Measurements from ENCODE around the gene ADPGK.
A peak's percentile ranks its signal among the peaks of the same experiment; 100 is the strongest.

Gene ADPGK

GRCh38 chr15:72781631-72782030 is 1.9 kb downstream of the ADPGK start:
- Mint-ChIP-seq H3K4me3 (peak overlapping the region; percentile 94), H3K4me1 (ENCODE audit: low read depth) (peaks cover 74% of the 10 kb centered on the region), H3K27me3 (no peaks in the 10 kb centered on the region), H3K27ac (peak overlapping the region; percentile 43), H3K36me3 (ENCODE audit: low read depth) (peaks cover 49% of the 10 kb centered on the region), H3K9me3 (no peaks in the 10 kb centered on the region)

- Mint-ChIP-seq H3K9me3 (no peaks in the 10 kb centered on the region), H3K4me3 (no peak overlapping the region), H3K4me1 (ENCODE audit: low read depth) (peaks cover 64% of the 10 kb centered on the region), H3K27ac (no peak overlapping the region), H3K27me3 (no peaks in the 10 kb centered on the region), H3K36me3 (ENCODE audit: low read depth) (peaks cover 64% of the 10 kb centered on the region)
Observed at GRCh38 chr15:72778796-72779195, 4.8 kb downstream of the ADPGK start.

- Mint-ChIP-seq H3K4me1 (ENCODE audit: low read depth) (peaks cover 45% of the 10 kb centered on the region), H3K27me3 (no peaks in the 10 kb centered on the region), H3K9me3 (no peaks in the 10 kb centered on the region), H3K27ac (no peak overlapping the region), H3K4me3 (no peak overlapping the region), H3K36me3 (ENCODE audit: low read depth) (peaks cover 69% of the 10 kb centered on the region)
Observed at GRCh38 chr15:72774696-72775383, 8.7 kb downstream of the ADPGK start.

- peaks cover 78% of the 10 kb centered on the region for H3K36me3 Mint-ChIP-seq (ENCODE audit: low read depth)
- no peaks in the 10 kb centered on the region for H3K27me3 Mint-ChIP-seq
- peaks cover 23% of the 10 kb centered on the region for H3K4me1 Mint-ChIP-seq (ENCODE audit: low read depth)
- no peak overlapping the region for H3K4me3 Mint-ChIP-seq
- H3K27ac Mint-ChIP-seq = peak overlapping the region; percentile 32
- peaks cover 8% of the 10 kb centered on the region for H3K9me3 Mint-ChIP-seq
Observed at GRCh38 chr15:72771329-72771725, 12.2 kb downstream of the ADPGK start.

GRCh38 chr15:72770673-72771328 is 12.8 kb downstream of the ADPGK start:
- Mint-ChIP-seq H3K4me3 (no peak overlapping the region), H3K4me1 (ENCODE audit: low read depth) (peaks cover 18% of the 10 kb centered on the region), H3K36me3 (ENCODE audit: low read depth) (peaks cover 82% of the 10 kb centered on the region), H3K27ac (peak overlapping the region; percentile 32), H3K9me3 (peaks cover 8% of the 10 kb centered on the region), H3K27me3 (no peaks in the 10 kb centered on the region)

- Mint-ChIP-seq H3K27me3 (no peaks in the 10 kb centered on the region), H3K4me3 (no peak overlapping the region), H3K36me3 (ENCODE audit: low read depth) (peaks cover 86% of the 10 kb centered on the region), H3K4me1 (ENCODE audit: low read depth) (peaks cover 8% of the 10 kb centered on the region), H3K27ac (no peak overlapping the region), H3K9me3 (peaks cover 8% of the 10 kb centered on the region)
Observed at GRCh38 chr15:72766780-72767179, 16.8 kb downstream of the ADPGK start.

GRCh38 chr15:72766025-72766424 is 17.5 kb downstream of the ADPGK start:
- Mint-ChIP-seq H3K4me1 (ENCODE audit: low read depth) (peaks cover 4% of the 10 kb centered on the region), H3K9me3 (peaks cover 8% of the 10 kb centered on the region), H3K4me3 (no peak overlapping the region), H3K36me3 (ENCODE audit: low read depth) (peaks cover 85% of the 10 kb centered on the region), H3K27ac (no peak overlapping the region), H3K27me3 (no peaks in the 10 kb centered on the region)

GRCh38 chr15:72764656-72765055 is 18.9 kb downstream of the ADPGK start:
- Mint-ChIP-seq H3K4me1 (ENCODE audit: low read depth) (no peaks in the 10 kb centered on the region), H3K9me3 (peaks cover 8% of the 10 kb centered on the region), H3K4me3 (no peak overlapping the region), H3K27ac (no peak overlapping the region), H3K36me3 (ENCODE audit: low read depth) (peaks cover 83% of the 10 kb centered on the region), H3K27me3 (no peaks in the 10 kb centered on the region)

GRCh38 chr15:72760590-72761260 is 22.8 kb downstream of the ADPGK start:
- no peak overlapping the region for H3K27ac Mint-ChIP-seq
- H3K4me1 Mint-ChIP-seq (ENCODE audit: low read depth) = peaks cover under 1% of the 10 kb centered on the region
- H3K36me3 Mint-ChIP-seq (ENCODE audit: low read depth) = peaks cover 78% of the 10 kb centered on the region
- H3K4me3 Mint-ChIP-seq = no peak overlapping the region
- no peaks in the 10 kb centered on the region for H3K27me3 Mint-ChIP-seq
- H3K9me3 Mint-ChIP-seq = no peaks in the 10 kb centered on the region

GRCh38 chr15:72758182-72758581 is 25.4 kb downstream of the ADPGK start:
- Mint-ChIP-seq H3K27ac (no peak overlapping the region), H3K4me1 (ENCODE audit: low read depth) (peaks cover 26% of the 10 kb centered on the region), H3K9me3 (no peaks in the 10 kb centered on the region), H3K4me3 (no peak overlapping the region), H3K27me3 (no peaks in the 10 kb centered on the region), H3K36me3 (ENCODE audit: low read depth) (peaks cover 87% of the 10 kb centered on the region)

- no peaks in the 10 kb centered on the region for H3K9me3 Mint-ChIP-seq
- H3K4me3 Mint-ChIP-seq = no peak overlapping the region
- peaks cover 45% of the 10 kb centered on the region for H3K4me1 Mint-ChIP-seq (ENCODE audit: low read depth)
- H3K27ac Mint-ChIP-seq = no peak overlapping the region
- no peaks in the 10 kb centered on the region for H3K27me3 Mint-ChIP-seq
- peaks cover 77% of the 10 kb centered on the region for H3K36me3 Mint-ChIP-seq (ENCODE audit: low read depth)
Observed at GRCh38 chr15:72754096-72754495, 29.5 kb downstream of the ADPGK start.

GRCh38 chr15:72751751-72752455 is 31.7 kb downstream of the ADPGK start:
- peaks cover 45% of the 10 kb centered on the region for H3K4me1 Mint-ChIP-seq (ENCODE audit: low read depth)
- H3K27me3 Mint-ChIP-seq = no peaks in the 10 kb centered on the region
- H3K4me3 Mint-ChIP-seq = no peak overlapping the region
- no peaks in the 10 kb centered on the region for H3K9me3 Mint-ChIP-seq
- H3K27ac Mint-ChIP-seq = peak overlapping the region; percentile 2
- peaks cover 68% of the 10 kb centered on the region for H3K36me3 Mint-ChIP-seq (ENCODE audit: low read depth)

GRCh38 chr15:72749700-72750099 is 33.9 kb downstream of the ADPGK start:
- no peak overlapping the region for H3K4me3 Mint-ChIP-seq
- H3K36me3 Mint-ChIP-seq (ENCODE audit: low read depth) = peaks cover 57% of the 10 kb centered on the region
- H3K9me3 Mint-ChIP-seq = no peaks in the 10 kb centered on the region
- no peaks in the 10 kb centered on the region for H3K27me3 Mint-ChIP-seq
- no peak overlapping the region for H3K27ac Mint-ChIP-seq
- peaks cover 34% of the 10 kb centered on the region for H3K4me1 Mint-ChIP-seq (ENCODE audit: low read depth)

- H3K4me3 Mint-ChIP-seq = peak overlapping the region; percentile 42
- no peaks in the 10 kb centered on the region for H3K9me3 Mint-ChIP-seq
- peak overlapping the region; percentile 57 for H3K27ac Mint-ChIP-seq
- H3K27me3 Mint-ChIP-seq = no peaks in the 10 kb centered on the region
- peaks cover 53% of the 10 kb centered on the region for H3K36me3 Mint-ChIP-seq (ENCODE audit: low read depth)
- H3K4me1 Mint-ChIP-seq (ENCODE audit: low read depth) = peaks cover 29% of the 10 kb centered on the region
Observed at GRCh38 chr15:72740219-72740618, 43.3 kb downstream of the ADPGK start.

GRCh38 chr15:72737723-72738122 is 45.8 kb downstream of the ADPGK start:
- Mint-ChIP-seq H3K36me3 (ENCODE audit: low read depth) (peaks cover 59% of the 10 kb centered on the region), H3K4me1 (ENCODE audit: low read depth) (peaks cover 29% of the 10 kb centered on the region), H3K27ac (peak overlapping the region; percentile 47), H3K9me3 (no peaks in the 10 kb centered on the region), H3K27me3 (no peaks in the 10 kb centered on the region), H3K4me3 (no peak overlapping the region)
